Activated CD4-positive, CD25-positive, alpha-beta regulatory T cell (primary cell): ENCODE measurements around the gene PFN4.
"Not testable (repeated sequence)": the region's sequence is repeated elsewhere in the genome, so short reads cannot be mapped to it uniquely, and the experiment has no call there.

ENCODE experiments used
- DNase-seq, 4 experiments: peaks; one replicate each; lab custom pipeline; 2025; lab: John Stamatoyannopoulos, UW

PFN4 gene

GRCh38 chr2:24111407-24111901 is 11.7 kb downstream of the PFN4 start:
- DNase-seq: no peak

- no peak for DNase-seq
Measured at GRCh38 chr2:24110660-24111303, 12.4 kb downstream of the PFN4 start.

- not testable (repeated sequence) for DNase-seq
Measured at GRCh38 chr2:24109431-24109830, 13.7 kb downstream of the PFN4 start.

- no peak for DNase-seq
Measured at GRCh38 chr2:24107336-24107735, 15.8 kb downstream of the PFN4 start.

- DNase-seq: no peak
Measured at GRCh38 chr2:24106786-24107185, 16.3 kb downstream of the PFN4 start.

GRCh38 chr2:24105816-24106215 is 17.3 kb downstream of the PFN4 start:
- no peak for DNase-seq

- DNase-seq: no peak
Measured at GRCh38 chr2:24104906-24105305, 18.2 kb downstream of the PFN4 start.

GRCh38 chr2:24104110-24104650 is 19.0 kb downstream of the PFN4 start:
- no peak for DNase-seq

- no peak for DNase-seq
Measured at GRCh38 chr2:24102677-24103076, 20.5 kb downstream of the PFN4 start.

GRCh38 chr2:24101992-24102391 is 21.1 kb downstream of the PFN4 start:
- DNase-seq: no peak

GRCh38 chr2:24100732-24101131 is 22.4 kb downstream of the PFN4 start:
- not testable (repeated sequence) for DNase-seq

- DNase-seq: not testable (repeated sequence)
Measured at GRCh38 chr2:24095171-24095677, 27.9 kb downstream of the PFN4 start.

- DNase-seq: not testable (repeated sequence)
Measured at GRCh38 chr2:24093270-24093669, 29.9 kb downstream of the PFN4 start.

GRCh38 chr2:24088821-24089359 is 34.2 kb downstream of the PFN4 start:
- no peak for DNase-seq

GRCh38 chr2:24087032-24087431 is 36.1 kb downstream of the PFN4 start:
- no peak for DNase-seq

GRCh38 chr2:24086241-24086640 is 36.9 kb downstream of the PFN4 start:
- DNase-seq: no peak

- no peak for DNase-seq
Measured at GRCh38 chr2:24085200-24085489, 38.0 kb downstream of the PFN4 start.

- DNase-seq: peak; percentile 63 to 76 (median 71)
Measured at GRCh38 chr2:24084386-24085199, 38.5 kb downstream of the PFN4 start, which contains the start of gene TP53I3. TSS of gene TP53I3 (minus strand) at chr2:24084834. CDS start at chr2:24084326, 508 bp downstream.

- no peak for DNase-seq
Measured at GRCh38 chr2:24083567-24084385, 39.4 kb downstream of the PFN4 start.

- no peak for DNase-seq
Measured at GRCh38 chr2:24082787-24083566, 40.2 kb downstream of the PFN4 start.

GRCh38 chr2:24080701-24081100 is 42.4 kb downstream of the PFN4 start:
- no peak for DNase-seq
